GM12801 (cell line): ENCODE measurements around the gene SIRPG.

ENCODE experiments used
- CTCF ChIP-seq: IDR thresholded peaks from one replicate; pipeline ENCODE4 v1.5.1; 2011; ENCODE audit warnings: control low read depth; ENCODE audit not compliant: insufficient read length; ENCODE audit errors: extremely low read depth

SIRPG gene

GRCh38 chr20:1694672-1695071 lies 37.1 kb upstream of the SIRPG start:
- TF ChIP-seq CTCF: no peak

GRCh38 chr20:1693427-1693826 lies 35.8 kb upstream of the SIRPG start:
- TF ChIP-seq CTCF: no peak

GRCh38 chr20:1689721-1690120 lies 32.1 kb upstream of the SIRPG start:
- no peak for TF ChIP-seq CTCF

- TF ChIP-seq CTCF: no peak
Observed at GRCh38 chr20:1688886-1689538, 31.4 kb upstream of the SIRPG start.

- no peak for TF ChIP-seq CTCF
Observed at GRCh38 chr20:1687053-1687452, 29.5 kb upstream of the SIRPG start.

- TF ChIP-seq CTCF: no peak
Observed at GRCh38 chr20:1686151-1686748, 28.7 kb upstream of the SIRPG start.

GRCh38 chr20:1685304-1686052 lies 27.9 kb upstream of the SIRPG start:
- TF ChIP-seq CTCF: no peak
